ENCODE results near the gene SLC25A39.

SLC25A39 gene

GRCh38 chr17:44272321-44272951 is 52.2 kb downstream of the SLC25A39 start:
- Histone ChIP-seq H3K4me3 (ENCODE audit: low read depth, low read length) (no peak overlapping the region), H3K36me3 (ENCODE audit: control insufficient read depth, insufficient read depth, low read length) (no peaks in the 10 kb centered on the region), H3K79me2 (no peaks in the 10 kb centered on the region), H2AFZ (no peak overlapping the region), H3K9me3 (ENCODE audit: control insufficient read depth, low read length) (no peaks in the 10 kb centered on the region), H3K27me3 (ENCODE audit: control insufficient read depth, insufficient read depth, low read length) (no peaks in the 10 kb centered on the region), H3K9ac (no peak overlapping the region), H3K4me1 (peaks cover 3% of the 10 kb centered on the region), H3K4me2 (ENCODE audit: low read length) (no peak overlapping the region), H3K27ac (no peak overlapping the region)
- no peak for TF ChIP-seq CTCF (IDR thresholded peaks at IDR 0.05)

Data from parathyroid adenoma (tissue), 2 donors.